Measurements from ENCODE around the gene SPAG4.

Gene SPAG4

DNA sequence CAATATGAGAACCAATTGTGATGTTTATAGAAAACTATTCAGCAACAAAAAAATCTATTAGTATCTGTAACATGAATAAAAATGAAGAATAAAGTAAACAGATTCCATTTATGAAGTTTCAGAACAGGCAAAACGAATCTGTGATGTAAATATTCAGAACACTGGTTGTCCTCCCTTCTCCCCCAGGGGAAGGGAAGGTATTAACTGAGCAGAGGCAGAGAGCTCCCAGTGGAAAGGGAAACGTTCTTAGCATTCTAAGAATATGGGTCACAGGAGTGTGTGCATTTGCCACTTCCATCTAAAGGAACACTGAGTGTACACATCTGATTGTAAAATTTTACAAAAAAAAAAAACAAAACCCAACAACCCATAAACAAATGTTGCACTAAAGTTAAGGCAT is 23.1 kb downstream of the SPAG4 start:
- no peak overlapping the region for H3K27ac ChIP-seq (ENCODE audit: insufficient read depth, low read length, poor library complexity, severe bottlenecking)
- no peak overlapping the region for H3K4me3 ChIP-seq (ENCODE audit: insufficient read depth, low read depth, low read length, poor library complexity, severe bottlenecking)
- no peak for DNase-seq
- no peaks in the 10 kb centered on the region for H3K36me3 ChIP-seq (ENCODE audit: control insufficient read depth, insufficient read depth, low read length)
- H3K9me3 ChIP-seq (ENCODE audit: control insufficient read depth, low read length), result no peaks in the 10 kb centered on the region
- H3K27me3 ChIP-seq (replicated peaks; ENCODE audit: control insufficient read depth, insufficient read depth, low read length, poor library complexity, severe bottlenecking), result no peaks in the 10 kb centered on the region
- no peaks in the 10 kb centered on the region for H3K4me1 ChIP-seq (ENCODE audit: control insufficient read depth, insufficient read depth, low read length, poor library complexity, severe bottlenecking)

DNA sequence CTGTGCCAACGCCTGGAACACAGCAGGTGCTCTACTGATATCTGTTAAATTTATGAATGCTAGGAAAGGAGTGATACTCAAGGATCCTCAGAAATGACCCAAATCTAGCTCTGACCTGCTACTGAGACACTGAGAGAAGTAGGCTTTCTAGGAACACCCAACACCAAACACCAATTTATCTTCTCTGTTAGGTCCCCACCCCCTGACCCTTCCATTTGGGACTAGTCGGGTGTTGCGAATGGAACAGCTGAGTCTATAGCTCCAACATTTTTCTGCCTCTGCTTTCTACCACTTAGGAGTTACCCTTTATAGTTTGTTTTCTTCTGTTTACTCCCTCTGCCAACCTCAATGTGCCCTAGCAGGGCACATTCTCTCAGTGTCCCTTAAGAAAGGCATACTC is 25.1 kb downstream of the SPAG4 start:
- no peaks in the 10 kb centered on the region for H3K9me3 ChIP-seq (ENCODE audit: control insufficient read depth, low read length)
- no peak overlapping the region for H3K27ac ChIP-seq (ENCODE audit: insufficient read depth, low read length, poor library complexity, severe bottlenecking)
- DNase-seq, result no peak
- H3K36me3 ChIP-seq (ENCODE audit: control insufficient read depth, insufficient read depth, low read length), result no peaks in the 10 kb centered on the region
- no peak overlapping the region for H3K4me3 ChIP-seq (ENCODE audit: insufficient read depth, low read depth, low read length, poor library complexity, severe bottlenecking)
- no peaks in the 10 kb centered on the region for H3K27me3 ChIP-seq (replicated peaks; ENCODE audit: control insufficient read depth, insufficient read depth, low read length, poor library complexity, severe bottlenecking)
- peaks cover 7% of the 10 kb centered on the region for H3K4me1 ChIP-seq (ENCODE audit: control insufficient read depth, insufficient read depth, low read length, poor library complexity, severe bottlenecking)

DNA sequence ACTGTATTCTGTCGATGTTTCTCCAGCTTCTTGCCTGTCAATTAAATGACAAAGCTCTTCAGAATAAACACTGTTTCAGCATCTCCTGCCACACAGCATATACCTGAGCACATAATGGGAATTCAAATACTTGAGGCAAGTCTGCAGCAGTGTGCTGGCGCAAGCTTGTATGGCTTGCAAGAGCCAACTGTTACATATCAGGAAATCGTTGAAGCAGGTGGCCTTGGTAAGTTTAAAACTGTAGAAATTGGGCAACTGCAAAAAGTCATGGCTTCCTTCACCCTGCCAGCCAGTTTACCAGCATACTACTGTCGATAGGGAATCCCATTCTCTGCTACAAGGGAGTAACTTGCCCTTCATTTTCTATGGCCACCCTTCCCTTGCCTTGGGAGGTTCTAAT is 26.1 kb downstream of the SPAG4 start:
- H3K9me3 ChIP-seq (ENCODE audit: control insufficient read depth, low read length), result no peaks in the 10 kb centered on the region
- no peaks in the 10 kb centered on the region for H3K36me3 ChIP-seq (ENCODE audit: control insufficient read depth, insufficient read depth, low read length)
- peaks cover 7% of the 10 kb centered on the region for H3K4me1 ChIP-seq (ENCODE audit: control insufficient read depth, insufficient read depth, low read length, poor library complexity, severe bottlenecking)
- H3K27me3 ChIP-seq (replicated peaks; ENCODE audit: control insufficient read depth, insufficient read depth, low read length, poor library complexity, severe bottlenecking), result no peaks in the 10 kb centered on the region
- no peak overlapping the region for H3K4me3 ChIP-seq (ENCODE audit: insufficient read depth, low read depth, low read length, poor library complexity, severe bottlenecking)
- H3K27ac ChIP-seq (ENCODE audit: insufficient read depth, low read length, poor library complexity, severe bottlenecking), result no peak overlapping the region
- no peak for DNase-seq

DNA sequence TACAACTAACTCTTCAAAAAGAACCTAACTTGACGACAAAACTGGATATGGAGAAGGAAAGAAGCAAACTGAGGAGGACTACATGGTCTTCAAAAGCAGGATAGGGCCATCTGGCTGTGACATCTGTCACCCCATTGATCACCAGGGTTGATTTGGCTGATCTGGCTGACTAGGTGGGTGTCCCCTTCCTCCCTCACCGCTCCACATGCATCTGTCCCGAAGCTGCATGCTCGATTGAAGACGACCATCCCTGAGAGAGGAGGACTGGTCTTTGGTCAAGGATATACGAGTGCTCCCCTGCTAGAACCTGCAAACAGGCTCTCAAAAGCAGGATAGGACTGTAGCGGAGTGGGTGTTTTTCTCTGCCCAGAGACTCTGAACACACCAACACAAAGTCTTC is 27.4 kb downstream of the SPAG4 start:
- Histone ChIP-seq H3K4me3 (ENCODE audit: insufficient read depth, low read depth, low read length, poor library complexity, severe bottlenecking) (no peak overlapping the region), H3K9me3 (ENCODE audit: control insufficient read depth, low read length) (no peaks in the 10 kb centered on the region), H3K27me3 (replicated peaks; ENCODE audit: control insufficient read depth, insufficient read depth, low read length, poor library complexity, severe bottlenecking) (no peaks in the 10 kb centered on the region), H3K27ac (ENCODE audit: insufficient read depth, low read length, poor library complexity, severe bottlenecking) (no peak overlapping the region), H3K4me1 (ENCODE audit: control insufficient read depth, insufficient read depth, low read length, poor library complexity, severe bottlenecking) (peaks cover 7% of the 10 kb centered on the region), H3K36me3 (ENCODE audit: control insufficient read depth, insufficient read depth, low read length) (no peaks in the 10 kb centered on the region)
- DNase-seq, result no peak

DNA sequence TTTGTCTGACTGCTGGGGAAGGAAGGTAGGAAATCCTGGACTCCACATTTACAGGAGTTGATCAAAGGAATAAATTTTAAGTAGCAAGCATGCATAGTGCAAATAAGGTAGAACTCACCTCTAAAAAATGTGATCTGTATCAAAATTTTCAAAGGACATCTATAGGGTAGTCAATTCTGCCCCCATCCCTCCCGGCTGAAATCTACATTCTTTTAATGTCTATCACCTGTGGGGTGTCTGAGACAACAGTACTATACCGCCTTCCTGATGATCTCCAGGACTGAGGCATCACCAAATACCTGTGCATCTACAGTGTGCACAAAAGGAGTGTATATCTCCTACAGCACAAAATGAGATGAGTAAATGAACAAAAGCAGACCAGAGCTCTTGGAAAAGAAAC is 29.2 kb downstream of the SPAG4 start:
- no peak overlapping the region for H3K27ac ChIP-seq (ENCODE audit: insufficient read depth, low read length, poor library complexity, severe bottlenecking)
- no peaks in the 10 kb centered on the region for H3K9me3 ChIP-seq (ENCODE audit: control insufficient read depth, low read length)
- peaks cover 7% of the 10 kb centered on the region for H3K4me1 ChIP-seq (ENCODE audit: control insufficient read depth, insufficient read depth, low read length, poor library complexity, severe bottlenecking)
- H3K27me3 ChIP-seq (replicated peaks; ENCODE audit: control insufficient read depth, insufficient read depth, low read length, poor library complexity, severe bottlenecking), result no peaks in the 10 kb centered on the region
- H3K4me3 ChIP-seq (ENCODE audit: insufficient read depth, low read depth, low read length, poor library complexity, severe bottlenecking), result no peak overlapping the region
- no peaks in the 10 kb centered on the region for H3K36me3 ChIP-seq (ENCODE audit: control insufficient read depth, insufficient read depth, low read length)
- DNase-seq, result no peak

DNA sequence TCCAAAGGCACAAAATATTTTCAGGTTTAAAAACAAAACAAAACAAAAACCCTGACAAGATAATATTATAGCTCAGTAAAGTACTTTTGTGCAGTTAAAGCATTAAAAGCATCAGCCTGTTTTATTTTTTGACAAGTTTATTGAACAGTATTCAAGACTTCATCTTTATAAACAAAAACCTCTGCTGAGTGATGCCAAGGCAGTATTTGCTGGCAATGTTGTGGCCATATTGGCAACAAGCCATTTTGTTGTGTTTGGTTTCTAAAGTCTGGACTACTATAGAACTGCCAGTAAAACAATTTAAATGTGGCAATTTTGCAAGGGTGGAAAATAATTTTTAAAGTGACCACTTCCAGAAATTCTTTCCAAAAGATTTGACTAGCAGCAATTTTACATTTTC is 33.2 kb downstream of the SPAG4 start:
- no peak for DNase-seq
- Histone ChIP-seq H3K4me3 (ENCODE audit: insufficient read depth, low read depth, low read length, poor library complexity, severe bottlenecking) (no peak overlapping the region), H3K36me3 (ENCODE audit: control insufficient read depth, insufficient read depth, low read length) (peaks cover 17% of the 10 kb centered on the region), H3K27ac (ENCODE audit: insufficient read depth, low read length, poor library complexity, severe bottlenecking) (no peak overlapping the region), H3K9me3 (ENCODE audit: control insufficient read depth, low read length) (no peaks in the 10 kb centered on the region), H3K4me1 (ENCODE audit: control insufficient read depth, insufficient read depth, low read length, poor library complexity, severe bottlenecking) (peaks cover 7% of the 10 kb centered on the region), H3K27me3 (replicated peaks; ENCODE audit: control insufficient read depth, insufficient read depth, low read length, poor library complexity, severe bottlenecking) (no peaks in the 10 kb centered on the region)

DNA sequence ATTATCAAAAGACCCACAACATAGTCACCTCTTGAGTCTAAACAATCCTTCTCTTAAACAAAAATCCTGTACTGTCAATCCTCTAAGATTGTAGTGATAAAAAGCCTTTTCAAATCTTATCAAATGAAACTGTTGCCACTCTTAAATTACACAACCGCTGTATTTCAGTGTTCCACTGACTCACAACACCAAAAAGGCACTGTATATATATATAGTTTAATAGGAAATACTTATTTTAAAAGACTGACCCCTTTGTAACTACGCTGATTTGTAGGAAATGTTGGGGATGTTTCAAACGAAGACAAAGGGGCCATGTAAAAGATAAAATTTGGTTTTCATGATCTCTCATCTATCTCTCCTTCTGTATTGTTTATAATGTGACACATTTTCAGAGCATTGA is 35.0 kb downstream of the SPAG4 start:
- Histone ChIP-seq H3K27me3 (replicated peaks; ENCODE audit: control insufficient read depth, insufficient read depth, low read length, poor library complexity, severe bottlenecking) (no peaks in the 10 kb centered on the region), H3K36me3 (ENCODE audit: control insufficient read depth, insufficient read depth, low read length) (peaks cover 33% of the 10 kb centered on the region), H3K9me3 (ENCODE audit: control insufficient read depth, low read length) (no peaks in the 10 kb centered on the region), H3K27ac (ENCODE audit: insufficient read depth, low read length, poor library complexity, severe bottlenecking) (no peak overlapping the region), H3K4me1 (ENCODE audit: control insufficient read depth, insufficient read depth, low read length, poor library complexity, severe bottlenecking) (peaks cover 2% of the 10 kb centered on the region), H3K4me3 (ENCODE audit: insufficient read depth, low read depth, low read length, poor library complexity, severe bottlenecking) (no peak overlapping the region)
- DNase-seq, result no peak

DNA sequence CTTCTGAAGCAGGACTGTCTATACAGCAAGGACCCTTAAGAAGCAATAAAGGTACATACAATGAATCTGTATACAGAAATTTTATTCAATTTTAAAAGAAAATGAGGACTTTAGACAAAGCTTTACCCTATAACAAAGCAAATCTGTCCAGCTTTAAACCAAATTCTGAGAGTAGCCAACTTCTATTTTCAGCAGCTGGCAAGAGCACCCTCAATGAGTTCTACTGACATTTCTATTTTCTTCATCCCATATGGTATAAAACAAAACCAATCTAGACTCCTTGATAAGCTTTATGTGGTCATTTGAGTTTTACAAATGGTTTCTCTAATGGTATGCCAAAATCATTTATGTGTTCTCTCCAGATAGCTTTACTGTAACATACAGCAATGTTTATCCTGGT is 36.3 kb downstream of the SPAG4 start:
- H3K4me3 ChIP-seq (ENCODE audit: insufficient read depth, low read depth, low read length, poor library complexity, severe bottlenecking), result no peak overlapping the region
- no peak for DNase-seq
- no peaks in the 10 kb centered on the region for H3K4me1 ChIP-seq (ENCODE audit: control insufficient read depth, insufficient read depth, low read length, poor library complexity, severe bottlenecking)
- H3K36me3 ChIP-seq (ENCODE audit: control insufficient read depth, insufficient read depth, low read length), result peaks cover 33% of the 10 kb centered on the region
- no peak overlapping the region for H3K27ac ChIP-seq (ENCODE audit: insufficient read depth, low read length, poor library complexity, severe bottlenecking)
- H3K27me3 ChIP-seq (replicated peaks; ENCODE audit: control insufficient read depth, insufficient read depth, low read length, poor library complexity, severe bottlenecking), result no peaks in the 10 kb centered on the region
- no peaks in the 10 kb centered on the region for H3K9me3 ChIP-seq (ENCODE audit: control insufficient read depth, low read length)

DNA sequence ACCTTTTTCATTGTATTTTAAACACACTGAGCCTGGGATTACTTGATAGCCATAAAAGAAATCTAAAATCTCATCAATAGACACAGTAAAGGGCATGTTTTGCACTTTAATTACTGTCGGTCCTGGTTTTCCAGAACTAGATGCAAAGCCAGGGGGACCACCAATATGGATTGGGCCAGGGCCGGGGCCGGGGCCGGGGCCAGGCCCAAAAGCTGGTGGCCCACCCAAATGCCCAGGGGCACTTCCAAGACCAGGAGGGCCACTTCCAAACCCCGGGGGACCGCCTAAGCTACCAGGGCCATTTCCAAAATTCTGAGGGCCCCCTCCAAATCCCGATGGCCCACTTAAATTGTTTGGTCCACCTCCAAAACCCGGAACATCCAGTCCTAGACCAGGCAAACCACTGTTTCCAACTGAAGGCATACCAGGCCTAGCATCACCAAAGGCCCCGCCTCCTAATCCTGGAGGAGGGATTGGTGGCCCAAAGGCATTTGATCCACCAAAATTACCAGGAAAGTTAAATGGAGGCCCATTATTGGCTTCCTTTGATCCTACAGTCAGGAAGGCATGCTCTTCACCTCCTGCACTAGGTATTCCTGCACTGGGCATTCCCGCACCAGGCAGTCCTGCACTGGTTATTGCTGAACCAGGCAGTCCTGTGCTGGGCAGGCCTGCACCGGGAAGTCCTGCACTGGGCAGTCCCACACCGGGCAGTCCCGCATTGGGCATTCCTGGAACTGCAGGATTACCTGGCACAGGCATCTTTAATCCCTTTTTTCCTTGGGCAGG is 37.2 kb downstream of the SPAG4 start:
- Histone ChIP-seq H3K9me3 (ENCODE audit: control insufficient read depth, low read length) (no peaks in the 10 kb centered on the region), H3K27ac (ENCODE audit: insufficient read depth, low read length, poor library complexity, severe bottlenecking) (no peak overlapping the region), H3K4me1 (ENCODE audit: control insufficient read depth, insufficient read depth, low read length, poor library complexity, severe bottlenecking) (peaks cover 7% of the 10 kb centered on the region), H3K4me3 (ENCODE audit: insufficient read depth, low read depth, low read length, poor library complexity, severe bottlenecking) (no peak overlapping the region), H3K36me3 (ENCODE audit: control insufficient read depth, insufficient read depth, low read length) (peaks cover 33% of the 10 kb centered on the region), H3K27me3 (replicated peaks; ENCODE audit: control insufficient read depth, insufficient read depth, low read length, poor library complexity, severe bottlenecking) (no peaks in the 10 kb centered on the region)
- no peak for DNase-seq

DNA sequence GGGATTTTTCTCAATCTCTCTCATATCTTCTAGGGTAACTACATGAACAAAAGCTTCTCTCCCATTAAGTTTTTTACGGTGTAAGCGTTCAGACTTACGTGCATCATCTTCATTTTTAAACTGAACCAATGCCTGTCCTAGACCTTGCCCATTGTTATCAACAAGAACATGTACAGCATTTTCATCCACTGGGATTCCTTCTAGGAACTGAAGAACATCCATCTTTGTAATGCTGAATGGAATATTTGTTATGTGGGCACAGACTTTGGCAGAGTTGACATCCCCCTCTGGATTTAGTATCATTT is 37.8 kb downstream of the SPAG4 start:
- DNase-seq, result no peak
- Histone ChIP-seq H3K36me3 (ENCODE audit: control insufficient read depth, insufficient read depth, low read length) (peaks cover 33% of the 10 kb centered on the region), H3K27ac (ENCODE audit: insufficient read depth, low read length, poor library complexity, severe bottlenecking) (no peak overlapping the region), H3K4me3 (ENCODE audit: insufficient read depth, low read depth, low read length, poor library complexity, severe bottlenecking) (no peak overlapping the region), H3K4me1 (ENCODE audit: control insufficient read depth, insufficient read depth, low read length, poor library complexity, severe bottlenecking) (peaks cover 12% of the 10 kb centered on the region), H3K9me3 (ENCODE audit: control insufficient read depth, low read length) (no peaks in the 10 kb centered on the region), H3K27me3 (replicated peaks; ENCODE audit: control insufficient read depth, insufficient read depth, low read length, poor library complexity, severe bottlenecking) (no peaks in the 10 kb centered on the region)

Data from effector memory CD4-positive, alpha-beta T cell (primary cell).